Esophagus muscularis mucosa (tissue), 4 donors: Measurements from ENCODE around the gene MXRA8. TPM values are rescaled to one million over a fixed set of nuclear protein-coding genes. Genes with fewer than 3 reads are reported as not detected.

Experiments used
- DNase-seq: peaks from one replicate; pipeline ENCODE4 v3.0.0-alpha.2; 2017; ENCODE audit errors: extremely low spot score
- H3K27ac ChIP-seq, 4 donors: fragments of 200-600 bp; sonication (generic); replicated peaks in 1 of 4; 1 replicate in 3 of 4; 2 replicates in 1 of 4; pipeline ENCODE4 v1.5.1; 2016 to 2019; ENCODE audit warnings: mild to moderate bottlenecking in 1 of 4
- H3K27me3 ChIP-seq, 4 donors: fragments of 200-600 bp; sonication (generic); one replicate each; pipeline versions ENCODE4 v1.5.1 to v1.6.0; 2016 to 2019
- H3K36me3 ChIP-seq, 4 donors: fragments of 200-600 bp; sonication (generic); one replicate each; pipeline ENCODE4 v1.5.1; 2016 to 2019
- H3K4me1 ChIP-seq, 4 donors: fragments of 200-600 bp; sonication (generic); one replicate each; pipeline ENCODE4 v1.5.1; 2016 to 2019
- H3K4me3 ChIP-seq, 4 donors: fragments of 200-600 bp; sonication (generic); 1 replicate in 2 of 4; 2 replicates in 2 of 4; pipeline ENCODE4 v1.5.1; 2016 to 2019; ENCODE audit warnings: mild to moderate bottlenecking in 4 of 4, moderate library complexity in 1 of 4
- H3K9me3 ChIP-seq, 4 donors: fragments of 200-600 bp; sonication (generic); 1 replicate in 3 of 4; 2 replicates in 1 of 4; pipeline ENCODE4 v1.5.1; 2016 to 2019
- EP300 ChIP-seq: sonication (generic); formaldehyde crosslinking; IDR thresholded peaks from one replicate; pipeline ENCODE4 v1.6.1; 2017; ENCODE audit warnings: antibody characterized with exemption
- POLR2A ChIP-seq: fragments of 450-650 bp; IDR thresholded peaks from one replicate; pipeline ENCODE4 v1.6.1; 2017; ENCODE audit warnings: antibody characterized with exemption, moderate library complexity, mild to moderate bottlenecking, low read depth
- POLR2AphosphoS5 ChIP-seq, 2 donors: sonication (generic); formaldehyde crosslinking; IDR thresholded peaks; one replicate each; pipeline ENCODE4 v1.6.1; 2017; ENCODE audit warnings: antibody characterized with exemption in 2 of 2
- WGBS: methylation state at CpG from one replicate; pipeline ENCODE4 v1.1.5; 2018; 5-methylcytosine and 5-hydroxymethylcytosine counted together
- intact Hi-C: fragments of 100-400 bp; cut with DNase I; formaldehyde crosslinking; loops from one replicate; pipeline ENCODE4 v1.15.1; 2023
- total RNA-seq, 4 donors: library from RNA; depleted of rRNA; stranded (reverse); fragments of >200 nt; gene quantifications; one replicate each; pipeline versions ENCODE4 v1.1.0 to v1.2.1, GENCODE V29; 2016
- TF ChIP-seq, protein P1 (sequence below), 3 experiments: fragments of 200-600 bp in 2 of 3; fragments of 450-650 bp in 1 of 3; sonication (generic) in 2 of 3; IDR thresholded peaks; one replicate each; pipeline ENCODE4 v1.5.1; 2017 to 2019; ENCODE audit warnings: antibody characterized with exemption in 3 of 3, mild to moderate bottlenecking in 2 of 3, moderate library complexity in 1 of 3

The MXRA8 gene
- total RNA-seq, 4 donors from 2014 or later, result 68.5 to 129 (median 87.2) TPM

DNA sequence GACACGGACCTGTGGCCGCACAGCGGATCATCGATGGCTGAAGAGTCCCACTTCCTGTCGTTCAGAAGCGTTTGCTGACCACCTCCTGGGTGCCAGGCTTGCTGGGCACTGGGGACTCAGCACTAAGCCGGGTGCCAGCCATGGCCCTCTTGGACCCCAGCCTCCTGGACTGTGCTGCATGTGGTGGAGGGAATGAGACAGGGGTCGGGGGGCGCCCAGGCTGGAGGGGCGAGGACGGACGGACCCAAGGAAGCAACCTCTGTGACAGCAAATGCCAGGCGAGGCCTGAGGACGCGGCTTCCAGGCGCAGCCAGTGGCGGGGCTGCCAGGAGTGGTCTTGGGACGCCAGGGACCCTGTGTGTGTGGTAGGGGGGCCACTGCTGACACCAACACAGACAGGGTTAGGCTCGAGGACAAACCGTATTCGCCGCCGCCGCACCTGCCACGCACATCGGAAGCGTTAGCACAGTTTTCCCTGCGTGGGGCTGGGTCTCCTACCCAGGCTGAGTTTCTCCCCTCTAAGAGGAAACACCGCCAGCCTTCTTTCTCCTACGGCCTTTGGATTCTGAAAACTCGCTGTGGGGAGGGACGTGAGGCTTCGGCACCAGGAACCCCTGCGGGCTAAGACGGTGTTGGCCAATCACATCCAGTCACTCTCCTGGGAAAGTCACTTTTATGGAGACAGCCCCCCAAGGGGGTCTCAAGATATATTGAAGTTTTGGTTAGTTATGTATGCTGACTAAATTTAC, 3.1 kb upstream of the MXRA8 start:
- 70% methylated on average over 25 of the region's 35 CpGs for WGBS
- intact Hi-C loops, result no loop called here
- Histone ChIP-seq H3K4me3 (no peak overlapping the region), H3K27me3 (peaks cover 0 to 36% (median 5%) of the 10 kb centered on the region in 4 donors), H3K36me3 (no peaks in the 10 kb centered on the region), H3K4me1 (peaks cover 11 to 60% (median 55%) of the 10 kb centered on the region in 4 donors), H3K27ac (peak overlapping the region; percentile 39 to 84 (median 69)), H3K9me3 (no peaks in the 10 kb centered on the region)
- TF ChIP-seq POLR2AphosphoS5 (IDR thresholded peaks at IDR 0.05) (no peak), POLR2A (no peak), EP300 (no peak)
- TF ChIP-seq, protein P1, sequence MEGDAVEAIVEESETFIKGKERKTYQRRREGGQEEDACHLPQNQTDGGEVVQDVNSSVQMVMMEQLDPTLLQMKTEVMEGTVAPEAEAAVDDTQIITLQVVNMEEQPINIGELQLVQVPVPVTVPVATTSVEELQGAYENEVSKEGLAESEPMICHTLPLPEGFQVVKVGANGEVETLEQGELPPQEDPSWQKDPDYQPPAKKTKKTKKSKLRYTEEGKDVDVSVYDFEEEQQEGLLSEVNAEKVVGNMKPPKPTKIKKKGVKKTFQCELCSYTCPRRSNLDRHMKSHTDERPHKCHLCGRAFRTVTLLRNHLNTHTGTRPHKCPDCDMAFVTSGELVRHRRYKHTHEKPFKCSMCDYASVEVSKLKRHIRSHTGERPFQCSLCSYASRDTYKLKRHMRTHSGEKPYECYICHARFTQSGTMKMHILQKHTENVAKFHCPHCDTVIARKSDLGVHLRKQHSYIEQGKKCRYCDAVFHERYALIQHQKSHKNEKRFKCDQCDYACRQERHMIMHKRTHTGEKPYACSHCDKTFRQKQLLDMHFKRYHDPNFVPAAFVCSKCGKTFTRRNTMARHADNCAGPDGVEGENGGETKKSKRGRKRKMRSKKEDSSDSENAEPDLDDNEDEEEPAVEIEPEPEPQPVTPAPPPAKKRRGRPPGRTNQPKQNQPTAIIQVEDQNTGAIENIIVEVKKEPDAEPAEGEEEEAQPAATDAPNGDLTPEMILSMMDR (IDR thresholded peaks at IDR 0.05), result no peak
- no peak for DNase-seq

DNA sequence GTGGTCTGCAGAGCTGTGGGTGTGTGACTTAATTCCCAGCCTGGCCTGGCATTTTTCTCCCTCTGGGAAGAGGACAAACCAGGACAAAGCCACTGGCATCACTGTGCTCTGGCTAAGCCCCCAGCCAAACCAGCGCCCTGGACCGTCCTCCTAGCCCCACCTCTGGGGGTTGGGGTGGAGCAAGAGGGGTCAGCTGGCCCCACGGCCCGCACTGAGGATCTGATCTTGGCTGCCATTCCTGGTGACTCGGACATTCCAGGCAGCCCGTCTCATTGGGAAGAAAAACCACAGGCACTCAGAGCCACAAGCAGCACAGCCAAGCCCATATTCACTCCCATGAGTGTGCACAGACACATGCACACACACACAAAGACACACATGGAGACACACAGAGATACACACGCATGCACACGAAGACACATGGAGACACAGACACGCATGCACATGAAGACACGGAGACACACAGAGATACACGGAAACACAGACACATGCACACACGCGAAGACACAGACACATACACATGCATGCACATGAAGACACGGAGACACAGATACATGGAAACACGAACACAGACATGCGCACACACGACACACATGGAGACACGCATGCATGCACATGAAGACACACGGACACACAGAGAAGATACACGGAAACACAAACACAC, 2.3 kb upstream of the MXRA8 start:
- DNase-seq, result no peak
- Histone ChIP-seq H3K4me3 (no peak overlapping the region), H3K27me3 (peaks cover 0 to 44% (median 7%) of the 10 kb centered on the region in 4 donors), H3K27ac (peak overlapping the region; percentile 81 to 88 (median 84)), H3K4me1 (peaks cover 12 to 68% (median 63%) of the 10 kb centered on the region in 4 donors), H3K36me3 (no peaks in the 10 kb centered on the region), H3K9me3 (no peaks in the 10 kb centered on the region)
- 71% methylated on average over 18 of the region's 20 CpGs for WGBS
- TF ChIP-seq POLR2AphosphoS5 (IDR thresholded peaks at IDR 0.05), result peak; percentile 34 to 45
- TF ChIP-seq EP300, result no peak
- intact Hi-C loops, result no loop called here

DNA sequence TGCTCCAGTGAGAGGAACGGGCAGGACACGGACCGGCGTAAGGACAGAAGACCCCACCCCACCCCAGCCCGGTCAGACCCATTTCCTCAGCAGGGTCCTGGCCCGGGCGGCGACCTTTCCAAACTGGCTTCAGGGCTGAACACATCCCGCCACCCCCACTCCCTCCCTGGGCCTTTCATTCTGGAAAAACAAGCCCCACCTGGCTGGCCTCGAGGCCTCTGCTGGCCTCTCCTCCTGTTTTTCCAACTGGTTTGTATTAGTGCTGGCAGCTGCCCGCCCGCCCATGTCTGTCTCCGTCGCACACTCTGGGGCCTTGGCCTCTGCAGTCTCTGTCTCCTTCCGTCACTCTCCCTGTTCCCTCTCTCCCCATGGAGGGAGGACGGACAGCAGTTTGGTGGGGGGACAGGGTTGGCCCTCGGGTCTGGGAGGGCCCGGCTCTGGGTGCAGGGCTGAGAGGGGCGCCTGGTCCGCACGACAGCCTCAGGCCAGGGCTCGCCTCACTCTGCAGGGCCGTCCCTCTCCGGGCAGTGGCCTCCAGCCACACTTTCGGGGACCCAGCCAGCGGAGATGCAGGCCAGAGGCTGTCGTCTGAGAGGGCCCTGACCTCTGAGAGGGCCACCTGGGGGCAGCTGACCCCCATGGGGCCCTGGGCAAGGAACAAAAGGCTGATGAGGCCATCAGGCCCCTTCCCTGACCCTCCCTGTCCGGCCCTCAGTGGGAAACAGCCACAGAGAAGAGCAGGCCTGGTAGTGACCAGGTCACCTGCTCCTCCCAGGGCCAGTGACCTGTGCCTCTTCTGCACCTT, 1.5 kb upstream of the MXRA8 start:
- intact Hi-C loops, result no loop called here
- Histone ChIP-seq H3K4me1 (peaks cover 20 to 75% (median 71%) of the 10 kb centered on the region in 4 donors), H3K9me3 (no peaks in the 10 kb centered on the region), H3K27me3 (peaks cover 0 to 52% (median 11%) of the 10 kb centered on the region in 4 donors), H3K4me3 (no peak overlapping the region), H3K36me3 (peaks cover 0 to 2% (median 0%) of the 10 kb centered on the region in 4 donors), H3K27ac (peak overlapping the region; percentile 81 to 88 (median 84))
- DNase-seq, result no peak
- no peak for TF ChIP-seq POLR2A
- TF ChIP-seq POLR2AphosphoS5 (IDR thresholded peaks at IDR 0.05), result peak in 1 of 2 donors; percentile 14
- WGBS, result 52% methylated on average over 16 of the region's 28 CpGs

DNA sequence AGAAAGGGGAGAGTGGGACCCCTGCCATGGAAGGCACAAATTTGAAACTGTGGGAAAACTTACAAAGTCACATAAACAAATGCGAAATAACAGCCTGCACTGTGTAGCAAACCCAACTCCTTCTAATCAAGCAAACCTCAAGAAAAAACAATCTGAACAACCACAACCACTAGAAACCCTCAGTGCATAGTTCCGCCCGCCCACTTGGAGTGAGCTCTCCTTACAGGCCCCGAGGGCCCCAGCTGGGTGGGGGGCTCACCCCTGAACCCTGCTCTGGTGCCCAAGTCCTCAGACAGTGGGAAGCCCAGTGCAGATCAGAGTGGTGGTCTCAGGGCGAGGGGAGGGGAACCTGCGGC, 931 bp upstream of the MXRA8 start:
- Histone ChIP-seq H3K27me3 (peaks cover 0 to 58% (median 16%) of the 10 kb centered on the region in 4 donors), H3K4me3 (peak overlapping the region in 1 of 4 donors; percentile 69), H3K27ac (peak overlapping the region; percentile 81 to 88 (median 84)), H3K9me3 (no peaks in the 10 kb centered on the region), H3K36me3 (peaks cover 0 to 8% (median 3%) of the 10 kb centered on the region in 4 donors), H3K4me1 (peaks cover 26 to 81% (median 77%) of the 10 kb centered on the region in 4 donors)
- DNase-seq, result no peak
- no peak for TF ChIP-seq POLR2A
- no peak for TF ChIP-seq EP300
- TF ChIP-seq, protein P1 (IDR thresholded peaks at IDR 0.05), result no peak
- no peak for TF ChIP-seq POLR2AphosphoS5 (IDR thresholded peaks at IDR 0.05)
- intact Hi-C loops, result no loop called here
- WGBS, result 69% methylated on average over 6 of the region's 6 CpGs

DNA sequence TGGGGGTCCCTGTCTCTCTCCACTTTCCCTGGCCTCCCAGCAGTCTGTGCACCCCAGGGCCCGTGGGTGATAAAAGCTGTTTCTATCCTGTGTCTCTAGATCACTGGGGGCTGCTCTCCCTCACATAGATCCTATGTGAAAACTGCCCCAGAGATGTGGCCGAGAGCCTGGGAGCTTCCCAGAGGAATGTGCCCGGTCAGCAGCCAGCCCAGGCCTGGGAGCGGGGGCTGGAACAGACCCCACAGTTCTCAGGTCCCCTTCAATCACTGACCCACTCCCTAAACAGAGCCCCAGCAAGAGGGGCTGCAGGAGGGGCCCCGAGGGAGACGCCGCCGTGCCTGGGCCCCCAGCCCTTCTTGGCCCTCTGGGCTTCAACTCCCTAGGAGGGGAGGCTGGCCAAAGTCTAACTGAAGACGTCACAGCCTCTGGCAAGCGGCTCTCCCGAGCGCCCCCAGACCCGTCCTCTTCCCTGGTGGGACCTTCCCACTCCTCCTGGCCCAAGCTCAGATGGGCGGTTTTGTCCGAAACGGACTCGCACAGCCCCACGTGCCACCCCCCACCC, 403 bp downstream of the MXRA8 start:
- no peak for DNase-seq
- TF ChIP-seq EP300 (no peak), POLR2AphosphoS5 (IDR thresholded peaks at IDR 0.05) (no peak), POLR2A (no peak)
- TF ChIP-seq, protein P1 (IDR thresholded peaks at IDR 0.05), result no peak
- H3K27ac ChIP-seq, result peak overlapping the region; percentile 81 to 88 (median 84)
- H3K9me3 ChIP-seq, result no peaks in the 10 kb centered on the region
- intact Hi-C loops, result no loop called here
- peaks cover 39 to 94% (median 90%) of the 10 kb centered on the region in 4 donors for H3K4me1 ChIP-seq
- 6% methylated on average over 7 of the region's 18 CpGs for WGBS
- H3K27me3 ChIP-seq, result peaks cover 0 to 71% (median 25%) of the 10 kb centered on the region in 4 donors
- peaks cover 0 to 21% (median 7%) of the 10 kb centered on the region in 4 donors for H3K36me3 ChIP-seq
- peak overlapping the region; percentile 47 to 69 (median 57) for H3K4me3 ChIP-seq
